DOHH2 (cell line): ENCODE data around the gene CLTCL1.

ENCODE experiments used
- EZH2phosphoT487 ChIP-seq: fragments of 200-600 bp; sonication (generic); IDR thresholded peaks from 2 replicates; pipeline ENCODE4 v1.6.1; 2017; ENCODE audit warnings: borderline replicate concordance, mild to moderate bottlenecking, antibody characterized with exemption, low read length, moderate library complexity, mixed read lengths
- TF ChIP-seq, protein P1 (sequence below): fragments of 200-600 bp; sonication (generic); IDR thresholded peaks from one replicate; pipeline ENCODE4 v1.5.1; 2014; ENCODE audit warnings: antibody characterized with exemption, mild to moderate bottlenecking, low read depth, low read length; ENCODE audit not compliant: poor library complexity, severe bottlenecking

DNA sequence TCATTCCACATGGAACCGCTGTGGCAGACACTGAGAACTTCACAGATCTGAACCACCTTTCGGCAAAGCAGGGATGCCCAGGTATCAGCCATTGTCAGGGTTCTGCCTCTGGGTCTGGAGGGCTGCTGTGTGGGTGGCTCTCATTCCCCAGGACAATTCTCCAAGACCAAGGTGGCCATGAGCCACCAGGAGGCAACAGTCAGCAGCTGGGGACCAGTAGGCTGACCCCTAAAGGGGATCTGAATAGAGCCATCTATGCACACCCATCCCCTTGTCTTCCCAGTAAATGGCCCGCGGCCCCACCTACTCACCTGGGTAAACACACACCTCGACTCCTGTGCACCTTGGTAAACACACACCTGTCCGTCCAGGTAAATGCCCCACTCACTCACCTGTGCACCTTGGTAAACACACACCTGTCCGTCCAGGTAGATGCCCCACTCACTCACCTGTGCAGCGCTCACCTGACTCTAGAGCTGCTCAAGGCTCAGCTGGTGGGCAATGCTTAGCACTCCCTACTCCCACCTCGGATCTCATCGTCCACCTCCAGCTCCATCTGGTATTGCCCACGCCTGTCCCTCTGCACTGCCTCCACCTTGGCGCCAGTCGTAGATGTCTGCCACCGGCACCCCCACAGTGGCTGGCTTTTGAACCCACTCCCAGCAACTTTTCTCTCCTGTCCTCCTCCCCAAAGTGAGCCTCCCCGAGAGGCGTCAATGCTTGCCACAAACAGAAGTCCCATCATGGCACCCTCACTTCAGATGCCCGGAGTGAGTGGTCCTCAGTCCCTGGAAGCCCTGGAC lies 123.2 kb downstream of the CLTCL1 start:
- TF ChIP-seq, protein P1, sequence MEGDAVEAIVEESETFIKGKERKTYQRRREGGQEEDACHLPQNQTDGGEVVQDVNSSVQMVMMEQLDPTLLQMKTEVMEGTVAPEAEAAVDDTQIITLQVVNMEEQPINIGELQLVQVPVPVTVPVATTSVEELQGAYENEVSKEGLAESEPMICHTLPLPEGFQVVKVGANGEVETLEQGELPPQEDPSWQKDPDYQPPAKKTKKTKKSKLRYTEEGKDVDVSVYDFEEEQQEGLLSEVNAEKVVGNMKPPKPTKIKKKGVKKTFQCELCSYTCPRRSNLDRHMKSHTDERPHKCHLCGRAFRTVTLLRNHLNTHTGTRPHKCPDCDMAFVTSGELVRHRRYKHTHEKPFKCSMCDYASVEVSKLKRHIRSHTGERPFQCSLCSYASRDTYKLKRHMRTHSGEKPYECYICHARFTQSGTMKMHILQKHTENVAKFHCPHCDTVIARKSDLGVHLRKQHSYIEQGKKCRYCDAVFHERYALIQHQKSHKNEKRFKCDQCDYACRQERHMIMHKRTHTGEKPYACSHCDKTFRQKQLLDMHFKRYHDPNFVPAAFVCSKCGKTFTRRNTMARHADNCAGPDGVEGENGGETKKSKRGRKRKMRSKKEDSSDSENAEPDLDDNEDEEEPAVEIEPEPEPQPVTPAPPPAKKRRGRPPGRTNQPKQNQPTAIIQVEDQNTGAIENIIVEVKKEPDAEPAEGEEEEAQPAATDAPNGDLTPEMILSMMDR = no peak
- no peak for TF ChIP-seq EZH2phosphoT487
